Mammary epithelial cell (primary cell): Measurements from ENCODE around the gene EPB41L2.

Experiments
- CTCF ChIP-seq, 2 donors: IDR thresholded peaks in 1 of 2; conservative IDR thresholded peaks in 1 of 2; 2 replicates each; pipeline ENCODE4 v1.5.1; 2011 to 2012; ENCODE audit warnings: inconsistent platforms in 2 of 2, low read length in 2 of 2, mild to moderate bottlenecking in 2 of 2, control low read depth in 1 of 2, low read depth in 1 of 2; ENCODE audit not compliant: insufficient read depth in 1 of 2; ENCODE audit errors: extremely low read depth in 1 of 2
- EZH2 ChIP-seq: IDR thresholded peaks from 2 replicates; pipeline ENCODE4 v1.6.1; 2012; ENCODE audit warnings: low read length, inconsistent platforms, borderline replicate concordance

- no peak for TF ChIP-seq CTCF (conservative IDR thresholded peaks at IDR 0.05 in 1 of 2, IDR thresholded peaks at IDR 0.05 in 1 of 2; ENCODE audit: extremely low read depth in 1 of 2, insufficient read depth in 1 of 2, low read depth in 1 of 2, low read length in 2 of 2)
- no peak for TF ChIP-seq EZH2
Observed at GRCh38 chr6:130991422-130992137, 71.5 kb downstream of the EPB41L2 start.
